HepG2 (cell line): ENCODE results near the gene RBM12. TPM values are rescaled to one million over a fixed set of nuclear protein-coding genes. Genes with fewer than 3 reads are reported as not detected.

Source experiments
- ATAC-seq: fragments of 200-7000 bp; cut with Tn5 transposase; 3 replicates; pipeline ENCODE4 v1.9.1; 2020; ENCODE audit warnings: mild to moderate bottlenecking, moderate library complexity
- BruUV-seq: library from RNA; stranded (reverse); fragments of 400-500 nt; replicated peaks from 2 replicates; lab custom pipeline; 2021; lab: Mats Ljungman, UMichigan
- CTCF ChIA-PET: fragments of 300-600 bp; formaldehyde crosslinking; extraction: SDS; loops from one replicate; lab custom pipeline; 2021; ENCODE audit warnings: low total read pairs, inconsistent platforms, low intra/inter-chr PET ratio; lab: Yijun Ruan, JAX
- POLR2A ChIA-PET: fragments of 350-600 bp; sonication (Branson Sonifier 250); formaldehyde crosslinking; loops from one replicate; lab custom pipeline; 2020; ENCODE audit warnings: antibody characterized with exemption, inconsistent platforms; lab: Yijun Ruan, JAX
- DNase-seq: peaks from one replicate; pipeline ENCODE4 v3.0.0-alpha.2; 2015; ENCODE audit warnings: low spot score
- FAIRE-seq: peaks from 3 replicates; lab custom pipeline; 2011; peaks lifted over from hg19 to GRCh38; lab: Jason Lieb, UNC
- H2AFZ ChIP-seq: one replicate; pipeline ENCODE4 v1.6.1; 2011; ENCODE audit warnings: low read length, inconsistent platforms
- H3K27ac ChIP-seq: fragments of 300-600 bp; 3 replicates; pipeline ENCODE4 v1.8.0; 2011; ENCODE audit warnings: mixed run types, mild to moderate bottlenecking, mixed read lengths, low read length, inconsistent platforms; ENCODE audit not compliant: insufficient read depth; ENCODE audit errors: extremely low read length
- H3K27me3 ChIP-seq, 2 experiments: fragments of 200-600 bp in 1 of 2; 2 replicates in 1 of 2; 3 replicates in 1 of 2; pipeline versions ENCODE4 v1.6.0 to v1.8.0; 2011; ENCODE audit warnings: low read length in 2 of 2, mild to moderate bottlenecking in 2 of 2, moderate library complexity in 2 of 2, inconsistent platforms in 1 of 2; ENCODE audit not compliant: insufficient read depth in 2 of 2, control insufficient read depth in 1 of 2
- H3K36me3 ChIP-seq, 2 experiments: fragments of 200-600 bp in 1 of 2; replicated peaks in 1 of 2; 2 replicates in 1 of 2; 3 replicates in 1 of 2; pipeline versions ENCODE4 v1.5.1 to v1.8.0; 2011; ENCODE audit warnings: low read length in 2 of 2, inconsistent platforms in 1 of 2; ENCODE audit not compliant: insufficient read depth in 2 of 2, control insufficient read depth in 1 of 2
- H3K4me1 ChIP-seq: 2 replicates; pipeline ENCODE4 v1.5.1; 2012; ENCODE audit warnings: low read length, inconsistent platforms; ENCODE audit not compliant: insufficient read depth
- H3K4me2 ChIP-seq: 2 replicates; pipeline ENCODE4 v1.6.0; 2011; ENCODE audit warnings: low read depth, low read length, inconsistent platforms
- H3K4me3 ChIP-seq, 3 experiments: fragments of 200-600 bp in 1 of 3; sonication (generic), shearing (Covaris generic) in 1 of 3; replicated peaks in 1 of 3; 2 replicates each; pipeline ENCODE4 v1.5.1; 2011 to 2016; ENCODE audit warnings: low read length in 3 of 3, inconsistent platforms in 2 of 3, low read depth in 2 of 3, mild to moderate bottlenecking in 2 of 3, control low read depth in 1 of 3, mixed read lengths in 1 of 3; ENCODE audit not compliant: insufficient read depth in 1 of 3
- H3K79me2 ChIP-seq: one replicate; pipeline ENCODE4 v1.6.1; 2011; ENCODE audit warnings: low read length, inconsistent platforms; ENCODE audit not compliant: insufficient read depth
- H3K9ac ChIP-seq: 2 replicates; pipeline ENCODE4 v1.6.0; 2011; ENCODE audit warnings: mild to moderate bottlenecking, low read depth, low read length, inconsistent platforms; ENCODE audit not compliant: insufficient read depth
- H3K9me3 ChIP-seq: 2 replicates; pipeline ENCODE4 v1.5.1; 2012; ENCODE audit warnings: mild to moderate bottlenecking, low read length
- H4K20me1 ChIP-seq: 2 replicates; pipeline ENCODE4 v1.6.0; 2011; ENCODE audit warnings: inconsistent platforms, mild to moderate bottlenecking, low read length, moderate library complexity; ENCODE audit not compliant: insufficient read depth
- ATF1 ChIP-seq: IDR thresholded peaks from 2 replicates; pipeline ENCODE4 v1.6.1; 2016; ENCODE audit warnings: mild to moderate bottlenecking, control low read depth
- BHLHE40 ChIP-seq: IDR thresholded peaks from 2 replicates; pipeline ENCODE4 v1.6.1; 2011; ENCODE audit warnings: low read length, improper control_type of control experiment
- DNMT1 ChIP-seq: sonication (generic); formaldehyde crosslinking; IDR thresholded peaks from 2 replicates; pipeline ENCODE4 v1.5.1; 2020; ENCODE audit warnings: mild to moderate bottlenecking, missing genetic modification reagents
- ERF ChIP-seq: IDR thresholded peaks from 2 replicates; pipeline ENCODE4 v1.6.1; 2018; ENCODE audit warnings: missing biosample characterization, missing genetic modification reagents
- GABPB1 ChIP-seq: IDR thresholded peaks from 2 replicates; pipeline ENCODE4 v1.6.1; 2016; ENCODE audit warnings: mild to moderate bottlenecking, missing genetic modification reagents, moderate library complexity, missing compliant biosample characterization
- GZF1 ChIP-seq: sonication (generic); formaldehyde crosslinking; IDR thresholded peaks from 2 replicates; pipeline ENCODE4 v1.5.1; 2020; ENCODE audit warnings: mild to moderate bottlenecking, missing genetic modification reagents
- KLF12 ChIP-seq: sonication (generic); formaldehyde crosslinking; IDR thresholded peaks from 2 replicates; pipeline ENCODE4 v1.4.0; 2020; ENCODE audit warnings: missing genetic modification reagents, borderline replicate concordance
- RBM22 ChIP-seq: fragments of 200-400 bp; formaldehyde crosslinking; optimal IDR thresholded peaks from 2 replicates; pipeline ENCODE3; 2017; ENCODE audit warnings: mild to moderate bottlenecking, low read length, moderate library complexity
- SMARCE1 ChIP-seq: fragments of 450-650 bp; IDR thresholded peaks from 2 replicates; pipeline ENCODE4 v1.6.1; 2017; ENCODE audit warnings: borderline replicate concordance
- ZBTB1 ChIP-seq: sonication (generic); formaldehyde crosslinking; IDR thresholded peaks from 2 replicates; pipeline ENCODE4 v1.4.0; 2020; ENCODE audit warnings: missing genetic modification reagents, borderline replicate concordance
- ZFAT ChIP-seq: sonication (generic); formaldehyde crosslinking; conservative IDR thresholded peaks from 2 replicates; pipeline ENCODE4 v1.8.1; 2023; ENCODE audit warnings: missing genetic modification reagents, inconsistent platforms
- ZFP36L2 ChIP-seq: sonication (generic); formaldehyde crosslinking; IDR thresholded peaks from 2 replicates; pipeline ENCODE4 v1.4.0; 2020; ENCODE audit warnings: missing genetic modification reagents
- ZMYM2 ChIP-seq: sonication (generic); formaldehyde crosslinking; IDR thresholded peaks from 2 replicates; pipeline ENCODE4 v1.8.0; 2022; ENCODE audit warnings: mild to moderate bottlenecking, missing genetic modification reagents
- ZNF274 ChIP-seq: sonication (generic); formaldehyde crosslinking; IDR thresholded peaks from 2 replicates; pipeline ENCODE4 v1.5.1; 2020; ENCODE audit warnings: mild to moderate bottlenecking, missing genetic modification reagents
- ZNF629 ChIP-seq: sonication (generic); formaldehyde crosslinking; conservative IDR thresholded peaks from 2 replicates; pipeline ENCODE4 v1.5.0; 2020; ENCODE audit warnings: missing genetic modification reagents
- ZNF780A ChIP-seq: sonication (generic); formaldehyde crosslinking; IDR thresholded peaks from 2 replicates; pipeline ENCODE4 v1.8.0; 2022; ENCODE audit warnings: mild to moderate bottlenecking, missing genetic modification reagents, moderate library complexity
- ZNF839 ChIP-seq: sonication (generic); formaldehyde crosslinking; IDR thresholded peaks from 2 replicates; pipeline ENCODE4 v1.4.0; 2020; ENCODE audit warnings: missing genetic modification reagents, mild to moderate bottlenecking, borderline replicate concordance
- ZSCAN9 ChIP-seq: IDR thresholded peaks from 2 replicates; pipeline ENCODE4 v1.6.1; 2016; ENCODE audit warnings: borderline replicate concordance
- WGBS: methylation state at CpG from one replicate; pipeline ENCODE4 v1.1.6; 2017; ENCODE audit warnings: low lambda C conversion rate; 5-methylcytosine and 5-hydroxymethylcytosine counted together
- in situ Hi-C: cut with HindIII; loops from 2 replicates; pipeline ENCODE4 v1.10.0; 2017; ENCODE audit warnings: low pct_unique_long_range_greater_than_20kb; ENCODE audit not compliant: extremely low pct_ligation_motif_present
- intact Hi-C: fragments of 100-400 bp; cut with micrococcal nuclease; formaldehyde crosslinking; loops from one replicate; pipeline ENCODE4 v1.10.0; 2022; ENCODE audit not compliant: unreplicated experiment
- polyA plus RNA-seq, 8 experiments: library from polyadenylated mRNA; depleted of rRNA in 3 of 8; stranded (reverse) in 7 of 8; unstranded in 1 of 8; fragments of >200 nt; fragmentation: Illumina TruSeq in 4 of 8; extraction: Trizol in 4 of 8; gene quantifications; 2 replicates each; pipeline versions ENCODE4 v1.2.1 to v1.2.3, GENCODE V29; 2011 to 2016; ENCODE audit warnings: low read depth in 4 of 8, missing spikeins in 1 of 8, mixed read lengths in 1 of 8; ENCODE audit not compliant: insufficient read depth in 1 of 8
- total RNA-seq, 5 experiments: library from RNA; depleted of rRNA; stranded (reverse); fragments of >200 nt; fragmentation: Illumina TruSeq; extraction: Trizol; gene quantifications; 2 replicates each; pipeline ENCODE4 v1.2.3, GENCODE V29; 2016; ENCODE audit warnings: low read depth in 1 of 5
- TF ChIP-seq, protein P1 (sequence below): sonication (generic); formaldehyde crosslinking; IDR thresholded peaks from 2 replicates; pipeline ENCODE4 v1.9.0; 2021; ENCODE audit warnings: missing genetic modification reagents, borderline replicate concordance
- TF ChIP-seq, protein P2 (sequence below): IDR thresholded peaks from 2 replicates; pipeline ENCODE4 v1.6.1; 2016; ENCODE audit warnings: low read depth, borderline replicate concordance
- TF ChIP-seq, protein P3 (sequence below): sonication (generic); formaldehyde crosslinking; IDR thresholded peaks from 2 replicates; pipeline ENCODE4 v1.8.1; 2023; ENCODE audit warnings: mild to moderate bottlenecking, inconsistent platforms, moderate library complexity, missing genetic modification reagents, borderline replicate concordance
- TF ChIP-seq, protein P4 (sequence below): IDR thresholded peaks from 2 replicates; pipeline ENCODE4 v1.6.1; 2016; ENCODE audit warnings: missing compliant biosample characterization, missing genetic modification reagents, borderline replicate concordance

The RBM12 gene
- total and polyA plus RNA-seq, 2 of the 13 experiments (the other 11 are each of a cell fraction or from before 2014, with no cell fraction given): 97.9 to 104 TPM

DNA sequence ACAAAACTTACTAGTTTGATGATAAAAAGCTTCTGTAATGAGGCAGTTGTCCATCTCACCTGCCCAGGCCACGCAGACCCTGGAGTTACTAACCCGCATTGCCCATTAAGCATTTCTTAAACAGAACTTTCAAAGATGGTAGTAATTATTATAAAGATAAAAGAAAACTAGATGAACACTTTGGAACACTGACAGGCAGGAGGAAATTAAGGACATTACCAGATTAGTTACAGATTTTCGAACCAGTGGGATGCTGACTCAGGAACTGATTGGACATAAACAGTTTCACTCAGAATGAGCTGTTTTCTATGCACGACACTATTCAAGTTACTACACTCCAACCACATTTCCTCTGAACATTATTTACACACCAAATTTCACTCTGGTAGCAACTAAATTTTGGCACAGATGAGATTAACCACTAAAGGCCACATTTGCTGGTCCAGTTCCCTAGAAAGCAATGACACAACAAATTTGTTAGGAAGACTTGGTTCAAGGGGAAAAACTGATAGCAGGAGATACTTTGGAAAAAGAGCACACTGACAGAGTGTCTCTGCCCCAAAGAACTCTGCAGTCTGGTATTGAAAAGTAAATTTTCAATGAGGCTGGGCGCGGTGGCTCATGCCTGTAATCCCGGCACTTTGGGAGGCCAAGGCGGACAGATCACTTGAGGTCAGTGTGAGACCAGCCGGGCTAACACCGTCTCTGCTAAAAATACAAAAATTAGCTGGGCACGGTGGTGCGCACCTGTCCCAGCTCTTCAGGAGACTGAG is 37.5 kb upstream of the RBM12 start:
- peaks cover 36% of the 10 kb centered on the region for H3K79me2 ChIP-seq
- no peaks in the 10 kb centered on the region for H3K9me3 ChIP-seq
- intact Hi-C loops (no loop called here), in situ Hi-C loops (no loop called here)
- BruUV-seq: no TSS peak
- CTCF ChIA-PET: no interaction called here
- no peak overlapping the region for H3K4me3 ChIP-seq
- peaks cover 25% of the 10 kb centered on the region for H3K4me1 ChIP-seq
- no peaks in the 10 kb centered on the region; a peak in 1 of 5 replicates for H3K27me3 ChIP-seq
- ATAC-seq (no peak), DNase-seq (no peak), FAIRE-seq (no peak)
- POLR2A ChIA-PET: interaction anchor here (1.0 to 23.6 kb wide), 12 partner anchors 8 to 247 kb away, joined by 3 to 319 read pairs (median 10); partner anchors contain the start of genes CEP250, CPNE1, PHF20 and RBM12
- H3K36me3 ChIP-seq: peaks cover 19 to 50% of the 10 kb centered on the region in 2 experiments
- H4K20me1 ChIP-seq: peaks cover 48% of the 10 kb centered on the region
- no peak overlapping the region for H2AFZ ChIP-seq
- WGBS: 97% methylated on average over 12 of the region's 12 CpGs
- no peak overlapping the region for H3K4me2 ChIP-seq
- peak overlapping the region; percentile 26 for H3K27ac ChIP-seq
- no peak overlapping the region for H3K9ac ChIP-seq
- TF ChIP-seq ZNF839 (CRISPR knock-in tag) (no peak), GZF1 (no peak), ZFP36L2 (CRISPR knock-in tag) (no peak), KLF12 (CRISPR knock-in tag) (peak; percentile 17; the same call in 1 of the 2 replicates), ZNF629 (CRISPR knock-in tag) (no peak), ZFAT (no peak), ZNF780A (CRISPR knock-in tag) (no peak), ERF (CRISPR knock-in tag) (no peak), SMARCE1 (no peak), ZBTB1 (CRISPR knock-in tag) (no peak), ATF1 (CRISPR knock-in tag) (no peak), BHLHE40 (no peak), ZNF274 (CRISPR knock-in tag) (no peak), ZMYM2 (CRISPR knock-in tag) (no peak), DNMT1 (CRISPR knock-in tag) (no peak), ZSCAN9 (CRISPR knock-in tag) (no peak), RBM22 (peak; percentile 98), GABPB1 (CRISPR knock-in tag) (0 out of 2 replicates have a peak, but pooled peaks have one; percentile 21)
- TF ChIP-seq, protein P1, sequence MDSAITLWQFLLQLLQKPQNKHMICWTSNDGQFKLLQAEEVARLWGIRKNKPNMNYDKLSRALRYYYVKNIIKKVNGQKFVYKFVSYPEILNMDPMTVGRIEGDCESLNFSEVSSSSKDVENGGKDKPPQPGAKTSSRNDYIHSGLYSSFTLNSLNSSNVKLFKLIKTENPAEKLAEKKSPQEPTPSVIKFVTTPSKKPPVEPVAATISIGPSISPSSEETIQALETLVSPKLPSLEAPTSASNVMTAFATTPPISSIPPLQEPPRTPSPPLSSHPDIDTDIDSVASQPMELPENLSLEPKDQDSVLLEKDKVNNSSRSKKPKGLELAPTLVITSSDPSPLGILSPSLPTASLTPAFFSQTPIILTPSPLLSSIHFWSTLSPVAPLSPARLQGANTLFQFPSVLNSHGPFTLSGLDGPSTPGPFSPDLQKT (CRISPR knock-in tag): no peak
- TF ChIP-seq, protein P2, sequence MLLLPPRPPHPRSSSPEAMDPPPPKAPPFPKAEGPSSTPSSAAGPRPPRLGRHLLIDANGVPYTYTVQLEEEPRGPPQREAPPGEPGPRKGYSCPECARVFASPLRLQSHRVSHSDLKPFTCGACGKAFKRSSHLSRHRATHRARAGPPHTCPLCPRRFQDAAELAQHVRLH (CRISPR knock-in tag): 0 out of 2 replicates have a peak, but pooled peaks have one; percentile 30
- TF ChIP-seq, protein P3, sequence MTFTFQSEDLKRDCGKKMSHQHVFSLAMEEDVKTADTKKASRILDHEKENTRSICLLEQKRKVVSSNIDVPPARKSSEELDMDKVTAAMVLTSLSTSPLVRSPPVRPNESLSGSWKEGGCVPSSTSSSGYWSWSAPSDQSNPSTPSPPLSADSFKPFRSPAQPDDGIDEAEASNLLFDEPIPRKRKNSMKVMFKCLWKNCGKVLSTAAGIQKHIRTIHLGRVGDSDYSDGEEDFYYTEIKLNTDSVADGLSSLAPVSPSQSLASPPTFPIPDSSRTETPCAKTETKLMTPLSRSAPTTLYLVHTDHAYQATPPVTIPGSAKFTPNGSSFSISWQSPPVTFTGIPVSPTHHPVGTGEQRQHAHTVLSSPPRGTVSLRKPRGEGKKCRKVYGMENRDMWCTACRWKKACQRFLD (CRISPR knock-in tag): no peak
- TF ChIP-seq, protein P4, sequence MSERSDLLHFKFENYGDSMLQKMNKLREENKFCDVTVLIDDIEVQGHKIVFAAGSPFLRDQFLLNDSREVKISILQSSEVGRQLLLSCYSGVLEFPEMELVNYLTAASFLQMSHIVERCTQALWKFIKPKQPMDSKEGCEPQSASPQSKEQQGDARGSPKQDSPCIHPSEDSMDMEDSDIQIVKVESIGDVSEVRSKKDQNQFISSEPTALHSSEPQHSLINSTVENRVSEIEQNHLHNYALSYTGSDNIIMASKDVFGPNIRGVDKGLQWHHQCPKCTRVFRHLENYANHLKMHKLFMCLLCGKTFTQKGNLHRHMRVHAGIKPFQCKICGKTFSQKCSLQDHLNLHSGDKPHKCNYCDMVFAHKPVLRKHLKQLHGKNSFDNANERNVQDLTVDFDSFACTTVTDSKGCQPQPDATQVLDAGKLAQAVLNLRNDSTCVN (CRISPR knock-in tag): no peak
